Measurements from ENCODE around the gene ATP5F1D.

GRCh38 chr19:1252821-1253513 lies 11.4 kb downstream of the ATP5F1D start:
- TF ChIP-seq YY1 (IDR thresholded peaks at IDR 0.05; ENCODE audit: insufficient read depth, insufficient read length) (no peak), ZNF274 (IDR thresholded peaks at IDR 0.05; ENCODE audit: low read depth, low read length) (no peak)
